Trophoblast cell (in vitro differentiated cells and primary cell): ENCODE measurements around the gene LMF1.
A peak's percentile ranks its signal among the peaks of the same experiment; 100 is the strongest.
"Not testable (repeated sequence)": the region's sequence is repeated elsewhere in the genome, so short reads cannot be mapped to it uniquely, and the experiment has no call there.

Experiments
- DNase-seq, 2 donors: peaks; one replicate each; pipeline ENCODE4 v3.0.0-alpha.2; 2016
- H2AFZ ChIP-seq: 2 replicates; pipeline ENCODE4 v1.6.1; 2013; ENCODE audit warnings: low read length, moderate library complexity, mild to moderate bottlenecking; ENCODE audit not compliant: insufficient read depth, poor library complexity
- H2AK5ac ChIP-seq: 2 replicates; pipeline ENCODE4 v1.6.1; 2013; ENCODE audit warnings: mild to moderate bottlenecking, low read length
- H2BK120ac ChIP-seq: 2 replicates; pipeline ENCODE4 v1.6.1; 2013; ENCODE audit warnings: low read length, mild to moderate bottlenecking, moderate library complexity; ENCODE audit not compliant: insufficient read depth, poor library complexity
- H2BK12ac ChIP-seq: 2 replicates; pipeline ENCODE4 v1.6.1; 2013; ENCODE audit warnings: mild to moderate bottlenecking, low read length, moderate library complexity
- H2BK5ac ChIP-seq: 2 replicates; pipeline ENCODE4 v1.6.1; 2013; ENCODE audit warnings: low read length, low read depth, moderate library complexity, mild to moderate bottlenecking; ENCODE audit not compliant: poor library complexity
- H3K14ac ChIP-seq: 2 replicates; pipeline ENCODE4 v1.6.1; 2013; ENCODE audit warnings: mild to moderate bottlenecking, low read length
- H3K18ac ChIP-seq: 2 replicates; pipeline ENCODE4 v1.6.1; 2013; ENCODE audit warnings: mild to moderate bottlenecking, low read length
- H3K23ac ChIP-seq: 2 replicates; pipeline ENCODE4 v1.6.1; 2013; ENCODE audit warnings: low read length
- H3K27ac ChIP-seq: 2 replicates; pipeline ENCODE4 v1.5.1; 2013; ENCODE audit warnings: low read depth, mild to moderate bottlenecking, inconsistent platforms, low read length, moderate library complexity
- H3K27me3 ChIP-seq: 2 replicates; pipeline ENCODE4 v1.6.1; 2013; ENCODE audit warnings: inconsistent platforms, mild to moderate bottlenecking, low read length, moderate library complexity; ENCODE audit not compliant: insufficient read depth
- H3K36me3 ChIP-seq, 2 experiments: 1 replicate in 1 of 2; 2 replicates in 1 of 2; pipeline ENCODE4 v1.6.1; 2013; ENCODE audit warnings: low read length in 2 of 2, mild to moderate bottlenecking in 2 of 2, moderate library complexity in 1 of 2; ENCODE audit not compliant: insufficient read depth in 2 of 2, control insufficient read depth in 1 of 2
- H3K4ac ChIP-seq: 2 replicates; pipeline ENCODE4 v1.6.1; 2013; ENCODE audit warnings: low read depth, mild to moderate bottlenecking, low read length, moderate library complexity
- H3K4me1 ChIP-seq, 2 experiments: 1 replicate in 1 of 2; 2 replicates in 1 of 2; pipeline ENCODE4 v1.6.1; 2013; ENCODE audit warnings: low read length in 2 of 2, mild to moderate bottlenecking in 2 of 2, moderate library complexity in 1 of 2; ENCODE audit not compliant: insufficient read depth in 2 of 2, control insufficient read depth in 1 of 2
- H3K4me2 ChIP-seq: 2 replicates; pipeline ENCODE4 v1.6.1; 2013; ENCODE audit warnings: inconsistent platforms, mild to moderate bottlenecking, low read length, moderate library complexity
- H3K4me3 ChIP-seq: 2 replicates; pipeline ENCODE4 v1.5.1; 2013; ENCODE audit warnings: mild to moderate bottlenecking, low read depth, low read length, inconsistent platforms
- H3K79me1 ChIP-seq: one replicate; pipeline ENCODE4 v1.6.1; 2013; ENCODE audit warnings: low read length
- H3K79me2 ChIP-seq: 2 replicates; pipeline ENCODE4 v1.6.1; 2013; ENCODE audit warnings: low read length, mild to moderate bottlenecking; ENCODE audit not compliant: control insufficient read depth, insufficient read depth, poor library complexity
- H3K9ac ChIP-seq: 2 replicates; pipeline ENCODE4 v1.6.1; 2013; ENCODE audit warnings: mild to moderate bottlenecking, low read length
- H3K9me3 ChIP-seq: 2 replicates; pipeline ENCODE4 v1.6.1; 2013; ENCODE audit warnings: low read depth, mild to moderate bottlenecking, control low read depth, inconsistent platforms, low read length; ENCODE audit not compliant: insufficient read depth
- H4K12ac ChIP-seq: 2 replicates; pipeline ENCODE4 v1.6.1; 2013; ENCODE audit warnings: low read depth, mild to moderate bottlenecking, low read length, moderate library complexity
- H4K8ac ChIP-seq: 2 replicates; pipeline ENCODE4 v1.6.1; 2013; ENCODE audit warnings: low read depth, mild to moderate bottlenecking, low read length, moderate library complexity
- H4K91ac ChIP-seq: one replicate; pipeline ENCODE4 v1.6.1; 2013; ENCODE audit warnings: low read depth, mild to moderate bottlenecking, low read length, moderate library complexity
- WGBS: extraction: QIAGEN DNeasy Blood & Tissue Kit; methylation state at CpG from one replicate; pipeline ENCODE4 v1.1.7; 2013; ENCODE audit warnings: missing lambda C conversion rate; ENCODE audit not compliant: insufficient read length, insufficient coverage; ENCODE audit errors: extremely low coverage; 5-methylcytosine and 5-hydroxymethylcytosine counted together

Gene LMF1

DNA sequence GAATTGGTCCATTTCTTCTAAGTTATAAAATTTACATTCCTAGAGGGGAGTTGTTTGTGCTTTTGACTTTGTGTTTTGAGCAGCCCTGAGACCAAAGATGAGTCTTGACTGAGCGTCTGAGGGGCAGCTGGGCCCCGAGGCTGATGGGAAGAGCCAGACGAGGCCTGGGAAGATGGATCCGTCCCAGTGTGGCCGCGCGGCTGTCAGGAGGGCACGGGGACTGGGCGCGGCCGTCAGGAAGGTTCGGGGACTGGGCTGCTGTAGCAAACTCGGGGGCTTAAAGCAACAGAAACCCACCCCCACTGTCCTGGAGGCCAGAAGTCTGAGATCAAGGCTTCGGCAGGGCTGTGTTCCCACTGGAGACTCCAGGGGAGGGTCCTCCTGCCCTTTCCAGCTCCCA lies 132.0 kb downstream of the LMF1 start:
- Histone ChIP-seq H2AFZ (no peak overlapping the region), H3K79me1 (no peaks in the 10 kb centered on the region), H4K91ac (no peak overlapping the region), H3K27ac (no peak overlapping the region), H2BK120ac (no peak overlapping the region), H3K4me2 (no peak overlapping the region), H3K4me1 (no peaks in the 10 kb centered on the region), H3K14ac (no peak overlapping the region), H2AK5ac (no peak overlapping the region), H3K18ac (no peak overlapping the region), H3K27me3 (no peaks in the 10 kb centered on the region), H3K4ac (no peak overlapping the region), H3K4me3 (no peak overlapping the region), H3K23ac (no peak overlapping the region), H2BK12ac (no peak overlapping the region), H3K79me2 (no peaks in the 10 kb centered on the region), H3K9ac (no peak overlapping the region), H4K8ac (no peak overlapping the region), H2BK5ac (no peak overlapping the region), H3K9me3 (peaks cover 49% of the 10 kb centered on the region), H4K12ac (no peak overlapping the region), H3K36me3 (no peaks in the 10 kb centered on the region)
- DNase-seq, result no peak
- no CpG with 5 or more reads among the region's 14 CpGs for WGBS

DNA sequence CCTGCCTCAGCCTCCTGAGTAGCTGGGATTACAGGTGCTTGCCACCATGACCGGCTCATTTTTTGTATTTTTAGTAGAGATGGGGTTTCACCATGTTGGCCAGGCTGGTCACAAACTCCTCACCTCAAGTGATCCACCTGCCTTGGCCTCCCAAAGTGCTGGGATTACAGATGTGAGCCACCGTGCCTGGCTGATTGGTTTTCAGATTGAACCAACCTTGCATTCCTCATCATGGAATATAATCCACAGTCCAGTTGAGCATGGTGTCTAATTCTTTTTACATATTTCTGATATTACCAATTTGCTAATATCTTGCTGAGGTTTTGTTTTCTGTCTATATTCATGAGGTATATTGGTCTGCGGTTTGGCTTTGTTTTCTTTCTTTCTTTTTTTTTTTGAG lies 134.0 kb downstream of the LMF1 start:
- not testable (repeated sequence) for H3K27ac ChIP-seq, H3K79me2 ChIP-seq, H2BK5ac ChIP-seq, H2BK120ac ChIP-seq, H3K23ac ChIP-seq, DNase-seq, H3K4me2 ChIP-seq, H3K4me3 ChIP-seq, H4K12ac ChIP-seq, H2BK12ac ChIP-seq, H3K4me1 ChIP-seq, H3K79me1 ChIP-seq, H2AK5ac ChIP-seq, H3K27me3 ChIP-seq, H3K36me3 ChIP-seq, H3K9ac ChIP-seq, H4K91ac ChIP-seq, H3K14ac ChIP-seq, H3K18ac ChIP-seq, H2AFZ ChIP-seq, H4K8ac ChIP-seq, H3K4ac ChIP-seq
- peaks cover 51% of the 10 kb centered on the region for H3K9me3 ChIP-seq
- no CpG with 5 or more reads among the region's 3 CpGs for WGBS

DNA sequence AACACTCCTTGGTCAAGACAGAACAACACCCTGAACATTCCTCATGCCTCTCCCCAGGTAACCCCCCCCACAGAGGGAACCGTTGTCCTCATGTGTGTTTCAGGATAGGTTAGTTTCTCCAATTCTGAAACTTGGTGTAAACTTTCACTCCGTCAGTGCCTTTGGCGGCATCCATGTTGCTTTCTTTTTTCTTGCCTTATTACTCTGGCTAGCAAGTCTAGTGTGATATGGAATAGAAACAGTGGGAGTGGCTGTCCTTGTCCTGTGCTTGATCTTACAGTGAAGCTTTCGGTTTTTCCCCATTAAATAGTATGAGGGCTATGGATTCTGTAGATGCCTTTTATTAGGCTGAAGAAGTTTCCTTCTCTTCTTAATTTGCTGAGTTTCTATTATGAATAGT lies 134.6 kb downstream of the LMF1 start:
- DNase-seq, result no peak
- no peak overlapping the region for H3K4me3 ChIP-seq
- H2BK120ac ChIP-seq, result no peak overlapping the region
- no peak overlapping the region for H3K4ac ChIP-seq
- no peak overlapping the region for H3K4me2 ChIP-seq
- no peaks in the 10 kb centered on the region for H3K27me3 ChIP-seq
- H3K79me2 ChIP-seq, result no peaks in the 10 kb centered on the region
- H3K27ac ChIP-seq, result no peak overlapping the region
- no peak overlapping the region for H3K23ac ChIP-seq
- H2AFZ ChIP-seq, result no peak overlapping the region
- H3K79me1 ChIP-seq, result no peaks in the 10 kb centered on the region
- no peaks in the 10 kb centered on the region for H3K36me3 ChIP-seq
- no peak overlapping the region for H4K8ac ChIP-seq
- no peak overlapping the region for H3K18ac ChIP-seq
- H3K14ac ChIP-seq, result no peak overlapping the region
- no peaks in the 10 kb centered on the region for H3K4me1 ChIP-seq
- no peak overlapping the region for H2BK5ac ChIP-seq
- no peak overlapping the region for H4K91ac ChIP-seq
- no CpG with 5 or more reads among the region's 4 CpGs for WGBS
- H4K12ac ChIP-seq, result no peak overlapping the region
- no peak overlapping the region for H3K9ac ChIP-seq
- H2BK12ac ChIP-seq, result no peak overlapping the region
- H3K9me3 ChIP-seq, result peaks cover 46% of the 10 kb centered on the region
- no peak overlapping the region for H2AK5ac ChIP-seq

DNA sequence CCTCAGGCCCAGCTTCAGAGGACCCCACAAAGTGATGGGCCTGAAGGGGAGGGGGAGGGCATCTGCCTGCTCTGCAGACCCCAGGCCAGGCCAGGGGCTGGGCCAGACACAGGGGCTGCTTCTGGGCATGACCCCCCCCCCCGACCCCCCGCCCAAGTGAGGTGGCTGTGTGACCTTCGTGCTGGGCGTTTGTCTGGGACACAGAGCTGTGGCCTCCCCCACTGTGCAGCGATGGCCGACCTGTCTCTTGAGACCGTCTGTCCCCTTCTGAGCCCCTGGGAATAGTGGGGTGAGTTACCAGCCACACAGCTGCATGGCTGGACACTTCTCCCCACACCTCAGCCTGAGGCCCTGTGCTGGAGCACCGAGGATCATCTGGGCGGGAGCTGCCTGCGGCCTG lies 135.4 kb downstream of the LMF1 start:
- Histone ChIP-seq H3K27ac (no peak overlapping the region), H3K79me1 (no peaks in the 10 kb centered on the region), H3K9me3 (peaks cover 43% of the 10 kb centered on the region), H4K12ac (no peak overlapping the region), H2BK5ac (no peak overlapping the region), H3K9ac (no peak overlapping the region), H3K36me3 (no peaks in the 10 kb centered on the region), H3K27me3 (no peaks in the 10 kb centered on the region), H4K91ac (no peak overlapping the region), H3K4me1 (no peaks in the 10 kb centered on the region), H3K4me3 (peak overlapping the region; percentile 36), H2AFZ (no peak overlapping the region), H3K79me2 (no peaks in the 10 kb centered on the region), H2AK5ac (no peak overlapping the region), H3K4ac (no peak overlapping the region), H2BK120ac (no peak overlapping the region), H2BK12ac (no peak overlapping the region), H4K8ac (no peak overlapping the region), H3K14ac (no peak overlapping the region), H3K4me2 (no peak overlapping the region), H3K23ac (no peak overlapping the region), H3K18ac (no peak overlapping the region)
- no CpG with 5 or more reads among the region's 10 CpGs for WGBS
- no peak for DNase-seq
